Body of pancreas (tissue), 4 donors: ENCODE results near the gene GINS2. TPM values are rescaled to one million over a fixed set of nuclear protein-coding genes. Genes with fewer than 3 reads are reported as not detected.

Experiments
- ATAC-seq: fragments of 150-250 bp; one replicate; pipeline ENCODE4 v1.9.1; 2016
- DNase-seq, 4 donors: peaks; one replicate each; pipeline ENCODE4 v3.0.0-alpha.2; 2019
- H3K27ac ChIP-seq, 4 donors: fragments of 200-600 bp; sonication (generic); 1 replicate in 3 of 4; 2 replicates in 1 of 4; pipeline versions ENCODE4 v1.5.1 to v1.6.1; 2016 to 2019; ENCODE audit warnings: mild to moderate bottlenecking in 1 of 4, mixed read lengths in 1 of 4, moderate library complexity in 1 of 4
- H3K27me3 ChIP-seq, 2 donors: fragments of 200-600 bp; sonication (generic); one replicate each; pipeline ENCODE4 v1.6.0; 2016; ENCODE audit warnings: mild to moderate bottlenecking in 1 of 2
- H3K36me3 ChIP-seq, 2 donors: fragments of 200-600 bp; sonication (generic); replicated peaks in 1 of 2; 2 replicates each; pipeline ENCODE4 v1.5.1; 2016; ENCODE audit warnings: low read depth in 2 of 2; ENCODE audit not compliant: insufficient read depth in 1 of 2
- H3K4me1 ChIP-seq: fragments of 200-600 bp; sonication (generic); one replicate; pipeline ENCODE4 v1.6.0; 2016
- H3K4me3 ChIP-seq, 2 donors: fragments of 200-600 bp; sonication (generic); 1 replicate in 1 of 2; 2 replicates in 1 of 2; pipeline ENCODE4 v1.5.1; 2016 to 2019
- H3K9me3 ChIP-seq, 3 donors: fragments of 200-600 bp; sonication (generic); 1 replicate in 2 of 3; 2 replicates in 1 of 3; pipeline ENCODE4 v1.5.1; 2016
- CTCF ChIP-seq, 7 experiments: fragments of 450-650 bp in 4 of 7; fragments of 200-600 bp in 3 of 7; sonication (generic) in 3 of 7; IDR thresholded peaks; one replicate each; pipeline ENCODE4 v1.5.1; 2016 to 2019; ENCODE audit warnings: antibody characterized with exemption in 7 of 7
- POLR2A ChIP-seq, 3 donors: fragments of 450-650 bp; IDR thresholded peaks; one replicate each; pipeline ENCODE4 v1.6.1; 2016; ENCODE audit warnings: antibody characterized with exemption in 3 of 3, mild to moderate bottlenecking in 2 of 3
- WGBS, 2 donors: methylation state at CpG; one replicate each; pipeline ENCODE4 v1.1.5; 2017; 5-methylcytosine and 5-hydroxymethylcytosine counted together
- intact Hi-C: fragments of 100-400 bp; cut with DNase I; formaldehyde crosslinking; loops from one replicate; pipeline ENCODE4 v1.15.1; 2023
- total RNA-seq, 2 donors: library from RNA; depleted of rRNA; stranded (reverse); fragments of >200 nt; gene quantifications; one replicate each; pipeline ENCODE4 v1.1.0, GENCODE V29; 2016

GINS2 gene
- total RNA-seq, 2 donors from 2014 or later, result 0.26 to 0.33 TPM

GRCh38 chr16:85659805-85660511 lies 28.8 kb downstream of the GINS2 start:
- H3K27me3 ChIP-seq, result no peaks in the 10 kb centered on the region
- DNase-seq (peak; percentile 56 to 76 (median 63)), ATAC-seq (peak; percentile 63)
- H3K4me1 ChIP-seq, result peaks cover 8% of the 10 kb centered on the region
- intact Hi-C loops, result no loop called here
- H3K36me3 ChIP-seq, result peaks cover 40 to 53% of the 10 kb centered on the region in 2 donors
- no peak overlapping the region for H3K27ac ChIP-seq
- no peak overlapping the region for H3K4me3 ChIP-seq
- TF ChIP-seq CTCF (IDR thresholded peaks at IDR 0.05), result peak; percentile 65 to 86 (median 74)
- TF ChIP-seq POLR2A (IDR thresholded peaks at IDR 0.05), result no peak
- whole genome bisulfite sequencing, 2 donors, result 73% methylated on average over 8 to 11 of the region's 12 CpGs
- no peaks in the 10 kb centered on the region for H3K9me3 ChIP-seq

DNA sequence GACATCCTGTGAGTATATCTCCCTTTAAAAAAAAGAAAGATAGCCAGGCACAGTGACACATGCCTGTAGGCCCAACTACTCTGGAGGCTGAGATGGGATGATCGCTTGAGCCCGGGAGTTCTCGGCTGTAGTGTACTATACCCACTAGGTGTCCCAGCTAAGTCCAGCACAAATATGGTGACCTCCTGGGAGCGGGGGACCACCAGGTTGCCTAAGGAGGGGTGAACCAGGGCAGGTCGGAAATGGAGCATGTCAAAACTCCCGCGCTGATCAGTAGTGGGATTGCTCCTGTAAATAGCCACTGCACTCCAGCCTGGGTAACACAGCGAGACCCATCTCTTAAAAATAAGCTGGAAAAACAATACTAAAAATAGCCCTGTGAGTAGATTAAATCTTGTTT lies 29.4 kb downstream of the GINS2 start:
- no peaks in the 10 kb centered on the region for H3K9me3 ChIP-seq
- ATAC-seq, result no peak
- no peak overlapping the region for H3K4me3 ChIP-seq
- intact Hi-C loops, result no loop called here
- DNase-seq, result no peak
- H3K27me3 ChIP-seq, result no peaks in the 10 kb centered on the region
- TF ChIP-seq POLR2A (IDR thresholded peaks at IDR 0.05) (no peak), CTCF (IDR thresholded peaks at IDR 0.05) (no peak)
- H3K27ac ChIP-seq, result no peak overlapping the region
- peaks cover 42 to 50% of the 10 kb centered on the region in 2 donors for H3K36me3 ChIP-seq
- 92 to 95% methylated on average over 8 of the region's 8 CpGs for WGBS, 2 donors
- H3K4me1 ChIP-seq, result peaks cover 8% of the 10 kb centered on the region

DNA sequence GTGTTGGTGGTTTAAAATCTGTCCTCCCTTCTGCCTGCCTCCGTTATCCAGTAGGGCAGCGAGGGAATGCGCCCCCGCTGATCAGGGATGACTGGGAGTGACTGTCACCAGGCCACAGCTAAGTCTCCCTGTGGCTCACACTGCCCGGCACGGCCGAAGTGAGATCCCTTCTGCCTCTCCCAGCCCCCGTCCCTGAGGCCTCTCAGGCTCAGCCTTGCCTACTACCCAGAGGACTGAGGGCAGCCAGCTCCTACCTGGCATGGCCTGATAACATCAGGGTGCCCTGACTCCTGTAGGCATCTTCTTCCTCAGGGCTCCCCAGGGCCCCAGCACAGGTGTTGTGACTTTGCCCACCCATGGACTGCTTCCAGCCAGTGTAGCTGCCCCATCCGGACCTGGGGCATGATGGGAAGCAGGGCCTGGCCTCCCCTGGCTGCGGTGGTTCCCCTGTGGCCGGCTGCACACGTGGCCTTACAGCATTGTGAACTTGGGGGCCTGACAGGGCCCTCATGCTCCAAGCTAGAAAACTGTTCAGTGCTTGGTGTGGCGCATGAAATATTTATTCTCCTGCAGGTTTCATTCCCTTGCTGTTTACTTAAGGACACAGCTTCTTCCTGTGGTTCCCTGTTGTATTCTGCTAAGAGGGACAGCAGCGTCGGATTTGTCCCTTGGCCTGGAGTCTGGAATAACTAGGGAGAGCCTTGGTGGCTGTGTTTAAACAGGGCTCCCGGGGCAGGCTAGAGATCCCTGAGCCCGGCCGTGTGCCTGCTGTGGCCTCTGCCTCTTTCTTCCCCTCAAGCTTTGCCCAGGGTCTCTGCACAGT lies 30.0 kb downstream of the GINS2 start:
- intact Hi-C loops, result no loop called here
- H3K4me1 ChIP-seq, result peaks cover 4% of the 10 kb centered on the region
- DNase-seq (no peak), ATAC-seq (no peak)
- peaks cover 42 to 47% of the 10 kb centered on the region in 2 donors for H3K36me3 ChIP-seq
- H3K27me3 ChIP-seq, result no peaks in the 10 kb centered on the region
- WGBS, 2 donors, result 81 to 85% methylated on average over 10 to 18 of the region's 18 CpGs
- H3K4me3 ChIP-seq, result no peak overlapping the region
- H3K9me3 ChIP-seq, result no peaks in the 10 kb centered on the region
- H3K27ac ChIP-seq, result peak overlapping the region in 1 of 4 donors; percentile 14
- TF ChIP-seq POLR2A (IDR thresholded peaks at IDR 0.05) (no peak), CTCF (IDR thresholded peaks at IDR 0.05) (no peak)

DNA sequence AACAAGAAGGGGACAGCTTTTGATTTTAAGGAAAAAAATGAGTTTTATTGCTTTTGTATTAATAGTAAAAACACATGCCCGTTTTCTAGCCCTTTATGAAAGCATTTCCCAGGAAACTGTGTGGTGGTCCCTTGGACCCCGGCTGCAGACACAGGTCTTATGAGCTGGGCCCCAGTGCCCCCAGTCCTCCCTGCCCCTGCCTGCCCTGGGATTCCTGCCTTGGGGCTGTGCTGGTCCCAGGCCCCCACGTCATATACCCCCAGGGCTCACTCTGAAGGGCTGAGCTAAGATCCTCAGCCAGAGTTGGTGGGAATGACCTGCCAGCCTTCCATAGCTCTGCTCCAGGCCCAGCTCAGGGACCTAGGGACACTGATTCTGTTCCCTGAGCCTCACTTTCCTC lies 30.8 kb downstream of the GINS2 start:
- Histone ChIP-seq H3K4me3 (no peak overlapping the region), H3K27me3 (no peaks in the 10 kb centered on the region), H3K4me1 (peaks cover 5% of the 10 kb centered on the region), H3K9me3 (no peaks in the 10 kb centered on the region), H3K27ac (peak overlapping the region in 1 of 4 donors; percentile 14), H3K36me3 (peaks cover 40 to 43% of the 10 kb centered on the region in 2 donors)
- intact Hi-C loops, result no loop called here
- TF ChIP-seq POLR2A (IDR thresholded peaks at IDR 0.05), result no peak
- no peak for TF ChIP-seq CTCF (IDR thresholded peaks at IDR 0.05)
- DNase-seq (no peak), ATAC-seq (no peak)
- 80 to 82% methylated on average over 2 to 3 of the region's 3 CpGs for WGBS, 2 donors
